Astrocyte of the cerebellum (primary cell): Measurements from ENCODE around the gene LY9.

Experiments
- DNase-seq: peaks from one replicate; pipeline ENCODE4 v3.0.0-alpha.2; 2011; ENCODE audit warnings: low read depth
- H3K4me3 ChIP-seq: 2 replicates; pipeline ENCODE4 v1.5.1; 2011; ENCODE audit warnings: mild to moderate bottlenecking, low read depth, low read length, moderate library complexity
- CTCF ChIP-seq: IDR thresholded peaks from 2 replicates; pipeline ENCODE4 v1.5.1; 2012; ENCODE audit warnings: low read length, low read depth, moderate library complexity, mild to moderate bottlenecking; ENCODE audit errors: missing control alignments
- in situ Hi-C: cut with HindIII; loops from 2 replicates; pipeline ENCODE4 v1.10.0; 2017; ENCODE audit warnings: low sequenced_read_pairs

The LY9 gene

GRCh38 chr1:160795951-160796383, at the start of gene LY9:
TSS of gene LY9 (plus strand) at chr1:160796174. CDS start at chr1:160796188, 14 bp downstream.
- in situ Hi-C loops = no loop called here
- TF ChIP-seq CTCF = no peak
- DNase-seq = no peak
- H3K4me3 ChIP-seq = no peak within 1 kb of the TSS

- TF ChIP-seq CTCF = no peak
- in situ Hi-C loops = no loop called here
- H3K4me3 ChIP-seq = no peak overlapping the region
- DNase-seq = no peak
Measured at GRCh38 chr1:160746836-160747500, 49.0 kb upstream of the LY9 start.

- no peak for DNase-seq
- TF ChIP-seq CTCF = no peak
- in situ Hi-C loops = no loop called here
- no peak overlapping the region for H3K4me3 ChIP-seq
Measured at GRCh38 chr1:160747717-160748116, 48.3 kb upstream of the LY9 start.

GRCh38 chr1:160748181-160748877, 47.6 kb upstream of the LY9 start:
- no peak for DNase-seq
- in situ Hi-C loops = no loop called here
- TF ChIP-seq CTCF = no peak
- no peak overlapping the region for H3K4me3 ChIP-seq

GRCh38 chr1:160748878-160749269, 47.1 kb upstream of the LY9 start:
- no peak for TF ChIP-seq CTCF
- H3K4me3 ChIP-seq = no peak overlapping the region
- DNase-seq = no peak
- in situ Hi-C loops = no loop called here

GRCh38 chr1:160750608-160751007, 45.4 kb upstream of the LY9 start:
- in situ Hi-C loops = no loop called here
- TF ChIP-seq CTCF = no peak
- DNase-seq = no peak
- no peak overlapping the region for H3K4me3 ChIP-seq
